HG03457 (cell line): ENCODE measurements around the gene NECTIN3.

Experiments used
- ATAC-seq: cut with Tn5 transposase; IDR thresholded peaks from one replicate; pipeline ENCODE4 v1.9.1; 2021; ENCODE audit warnings: moderate number of reproducible peaks; ENCODE audit not compliant: unreplicated experiment

NECTIN3 gene

GRCh38 chr3:111194048-111194447, 122.4 kb downstream of the NECTIN3 start:
- ATAC-seq: no peak

- no peak for ATAC-seq
These were observed 125.9 kb downstream of the NECTIN3 start for GRCh38 chr3:111197485-111197884.

DNA sequence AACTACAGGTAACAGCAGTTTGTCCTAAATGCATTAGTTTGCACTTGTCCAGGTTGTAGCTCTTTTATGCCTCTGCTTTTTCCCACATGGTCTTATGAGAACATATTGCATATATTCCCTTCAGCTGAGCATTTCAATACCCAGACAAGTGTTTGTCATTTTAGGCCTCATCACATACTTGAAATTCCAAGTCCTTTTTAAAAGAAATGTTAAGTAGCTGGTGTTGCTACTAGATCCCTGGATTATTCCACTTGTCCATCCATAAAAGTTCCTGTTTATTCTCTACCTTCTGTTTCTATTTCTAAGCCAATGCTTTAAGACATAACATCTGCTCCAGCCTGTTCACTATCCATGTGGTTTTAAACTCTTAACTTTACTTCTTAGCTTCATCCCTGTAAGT, 128.4 kb downstream of the NECTIN3 start:
- ATAC-seq: no peak

DNA sequence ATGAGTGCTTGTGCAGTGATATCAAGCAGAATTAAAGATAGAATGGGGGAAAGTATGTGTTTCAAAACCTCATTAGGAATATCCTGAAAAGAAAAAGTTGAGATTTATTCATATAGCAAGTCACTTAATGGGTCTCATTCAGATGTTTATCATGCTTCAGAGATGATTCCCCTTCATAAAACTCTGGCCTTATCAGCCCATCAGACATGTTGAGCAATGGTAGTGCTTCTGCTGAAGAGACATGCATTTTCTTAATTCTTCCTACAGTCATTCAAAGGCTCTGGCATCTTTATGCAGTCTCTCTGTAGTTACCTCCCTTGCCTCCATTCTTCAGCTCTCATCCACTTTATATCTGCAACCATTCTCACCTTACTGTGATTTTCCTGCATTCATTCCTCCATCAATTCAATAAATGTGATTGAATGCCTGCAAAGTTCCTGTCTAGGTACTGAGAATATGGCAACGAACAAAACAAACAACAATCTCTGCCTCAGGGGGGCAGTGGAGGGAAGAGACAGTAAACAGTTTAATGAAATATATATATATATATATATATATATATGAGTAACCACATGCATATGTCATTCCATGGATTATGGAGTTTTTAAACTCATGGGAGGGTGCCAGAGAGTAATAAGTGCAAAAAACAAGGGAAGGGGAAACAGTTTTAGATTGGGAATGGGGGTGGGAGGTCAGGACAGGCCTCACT, 138.5 kb downstream of the NECTIN3 start:
- ATAC-seq: no peak

GRCh38 chr3:111210866-111211564, 139.4 kb downstream of the NECTIN3 start:
- ATAC-seq: no peak

DNA sequence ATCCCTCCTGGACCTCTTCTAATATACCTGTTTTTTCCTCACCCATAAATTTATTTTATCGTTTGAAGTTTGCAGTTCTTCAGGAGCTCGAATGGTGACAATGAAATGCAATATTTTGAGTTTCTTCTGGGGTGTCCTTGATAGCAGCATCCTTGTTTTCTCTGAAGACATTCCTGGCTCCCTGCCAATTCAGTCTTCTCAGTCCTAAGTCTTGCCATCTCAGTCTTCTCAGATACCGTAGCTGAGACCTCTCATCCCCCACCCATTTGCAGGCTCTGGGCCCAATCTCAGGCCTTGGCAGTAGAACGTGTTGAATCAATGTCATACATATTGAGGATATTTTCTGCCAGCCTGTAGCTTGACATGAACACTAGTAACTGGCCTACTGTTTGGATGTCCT, 140.9 kb downstream of the NECTIN3 start:
- no peak for ATAC-seq

DNA sequence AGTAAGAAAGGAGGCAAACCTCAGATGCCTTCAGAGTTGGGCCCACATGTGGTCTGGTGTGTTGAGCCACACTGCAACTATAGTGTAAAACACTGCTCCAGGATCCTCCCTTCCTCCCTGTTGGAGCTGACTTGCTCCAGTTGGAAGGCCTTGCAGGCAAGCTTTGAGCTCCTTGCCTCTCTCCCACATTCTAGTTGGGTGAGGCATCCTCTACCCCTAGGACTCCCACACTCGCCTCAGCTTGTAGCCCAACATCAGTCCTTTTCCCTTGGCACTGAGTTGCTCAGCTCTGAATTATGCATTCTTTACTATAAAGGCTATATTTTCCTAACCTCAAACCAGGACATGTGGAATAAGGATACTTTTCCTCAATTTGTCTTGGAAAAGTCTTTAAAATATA, 143.9 kb downstream of the NECTIN3 start:
- ATAC-seq: no peak

DNA sequence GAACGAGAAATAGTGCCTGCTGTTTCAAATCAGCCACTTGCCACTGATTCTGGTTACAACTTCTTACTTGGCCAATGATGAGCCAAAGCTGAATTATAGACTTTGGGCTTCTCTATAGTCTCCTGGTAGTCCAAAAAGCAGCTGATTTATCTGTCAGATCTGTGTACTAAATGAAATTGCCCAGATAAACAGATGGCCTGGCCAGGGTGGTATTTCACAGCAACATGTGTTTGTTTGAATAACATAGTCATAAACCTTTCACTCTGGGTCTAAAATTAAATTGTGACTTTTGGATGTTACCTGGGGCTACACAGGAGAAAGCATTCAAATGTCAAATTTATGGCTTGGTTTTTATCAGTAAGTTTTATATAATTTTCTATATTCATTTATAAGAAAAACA, 147.0 kb downstream of the NECTIN3 start:
- no peak for ATAC-seq

GRCh38 chr3:111227216-111227615, 155.6 kb downstream of the NECTIN3 start:
- no peak for ATAC-seq

- ATAC-seq: no peak
These were observed 157.7 kb downstream of the NECTIN3 start for GRCh38 chr3:111229301-111229700.

- ATAC-seq: no peak
These were observed 165.5 kb downstream of the NECTIN3 start for GRCh38 chr3:111236836-111237713.

- no peak for ATAC-seq
These were observed 166.3 kb downstream of the NECTIN3 start for GRCh38 chr3:111237946-111238345.

- peak; percentile 99 for ATAC-seq
These were observed 167.3 kb downstream of the NECTIN3 start for GRCh38 chr3:111238885-111239284.

GRCh38 chr3:111241960-111242359, 170.3 kb downstream of the NECTIN3 start:
- ATAC-seq: no peak
